Suprapubic skin (tissue), 4 donors: ENCODE measurements around the gene C19orf12. TPM values are rescaled to one million over a fixed set of nuclear protein-coding genes. Genes with fewer than 3 reads are reported as not detected.
"Not testable (repeated sequence)": the region's sequence is repeated elsewhere in the genome, so short reads cannot be mapped to it uniquely, and the experiment has no call there.

ENCODE experiments used
- DNase-seq, 2 donors: peaks; one replicate each; pipeline ENCODE4 v3.0.0-alpha.2; 2019; ENCODE audit warnings: low spot score in 2 of 2
- H3K27ac ChIP-seq: fragments of 200-600 bp; sonication (generic); one replicate; pipeline ENCODE4 v1.5.1; 2019
- H3K27me3 ChIP-seq: fragments of 200-600 bp; sonication (generic); one replicate; pipeline ENCODE4 v1.5.1; 2019
- H3K36me3 ChIP-seq: fragments of 200-600 bp; sonication (generic); one replicate; pipeline ENCODE4 v1.5.1; 2019
- H3K4me1 ChIP-seq: fragments of 200-600 bp; sonication (generic); one replicate; pipeline ENCODE4 v1.5.1; 2019
- H3K4me3 ChIP-seq: fragments of 200-600 bp; sonication (generic); one replicate; pipeline ENCODE4 v1.5.1; 2019; ENCODE audit warnings: mild to moderate bottlenecking
- H3K9me3 ChIP-seq: fragments of 200-600 bp; sonication (generic); one replicate; pipeline ENCODE4 v1.5.1; 2019
- EP300 ChIP-seq: sonication (generic); formaldehyde crosslinking; IDR thresholded peaks from one replicate; pipeline ENCODE4 v1.6.1; 2017; ENCODE audit warnings: antibody characterized with exemption
- POLR2A ChIP-seq, 2 donors: fragments of 450-650 bp; IDR thresholded peaks; one replicate each; pipeline ENCODE4 v1.6.1; 2017; ENCODE audit warnings: antibody characterized with exemption in 2 of 2, mild to moderate bottlenecking in 2 of 2, moderate library complexity in 2 of 2
- POLR2AphosphoS5 ChIP-seq, 3 donors: sonication (generic); formaldehyde crosslinking; IDR thresholded peaks; one replicate each; pipeline ENCODE4 v1.6.1; 2017; ENCODE audit warnings: antibody characterized with exemption in 3 of 3
- WGBS: methylation state at CpG from one replicate; pipeline ENCODE4 v1.1.5; 2018; 5-methylcytosine and 5-hydroxymethylcytosine counted together
- total RNA-seq, 4 donors: library from RNA; depleted of rRNA; stranded (reverse); fragments of >200 nt; gene quantifications; one replicate each; pipeline ENCODE4 v1.1.0, GENCODE V29; 2016
- TF ChIP-seq, protein P1 (sequence below), 2 donors: fragments of 200-600 bp in 1 of 2; fragments of 450-650 bp in 1 of 2; sonication (generic) in 1 of 2; IDR thresholded peaks; one replicate each; pipeline ENCODE4 v1.5.1; 2016 to 2019; ENCODE audit warnings: antibody characterized with exemption in 2 of 2, mild to moderate bottlenecking in 1 of 2, moderate library complexity in 1 of 2

Gene C19orf12
- total RNA-seq, 4 donors from 2014 or later, result 19.6 to 35.8 (median 27.3) TPM

GRCh38 chr19:29715701-29716581 is 880 bp upstream of the C19orf12 start:
- TF ChIP-seq POLR2AphosphoS5 (IDR thresholded peaks at IDR 0.05), result no peak
- TF ChIP-seq EP300, result no peak
- TF ChIP-seq POLR2A (IDR thresholded peaks at IDR 0.05), result no peak
- TF ChIP-seq, protein P1, sequence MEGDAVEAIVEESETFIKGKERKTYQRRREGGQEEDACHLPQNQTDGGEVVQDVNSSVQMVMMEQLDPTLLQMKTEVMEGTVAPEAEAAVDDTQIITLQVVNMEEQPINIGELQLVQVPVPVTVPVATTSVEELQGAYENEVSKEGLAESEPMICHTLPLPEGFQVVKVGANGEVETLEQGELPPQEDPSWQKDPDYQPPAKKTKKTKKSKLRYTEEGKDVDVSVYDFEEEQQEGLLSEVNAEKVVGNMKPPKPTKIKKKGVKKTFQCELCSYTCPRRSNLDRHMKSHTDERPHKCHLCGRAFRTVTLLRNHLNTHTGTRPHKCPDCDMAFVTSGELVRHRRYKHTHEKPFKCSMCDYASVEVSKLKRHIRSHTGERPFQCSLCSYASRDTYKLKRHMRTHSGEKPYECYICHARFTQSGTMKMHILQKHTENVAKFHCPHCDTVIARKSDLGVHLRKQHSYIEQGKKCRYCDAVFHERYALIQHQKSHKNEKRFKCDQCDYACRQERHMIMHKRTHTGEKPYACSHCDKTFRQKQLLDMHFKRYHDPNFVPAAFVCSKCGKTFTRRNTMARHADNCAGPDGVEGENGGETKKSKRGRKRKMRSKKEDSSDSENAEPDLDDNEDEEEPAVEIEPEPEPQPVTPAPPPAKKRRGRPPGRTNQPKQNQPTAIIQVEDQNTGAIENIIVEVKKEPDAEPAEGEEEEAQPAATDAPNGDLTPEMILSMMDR (IDR thresholded peaks at IDR 0.05), result no peak
- peak overlapping the region; percentile 98 for H3K4me3 ChIP-seq
- WGBS, result 26% methylated on average over 13 of the region's 13 CpGs
- H3K4me1 ChIP-seq, result peaks cover 31% of the 10 kb centered on the region
- peak in 1 of 2 donors; percentile 68 for DNase-seq
- no peaks in the 10 kb centered on the region for H3K27me3 ChIP-seq
- H3K27ac ChIP-seq, result peak overlapping the region; percentile 95
- no peaks in the 10 kb centered on the region for H3K9me3 ChIP-seq
- no peaks in the 10 kb centered on the region for H3K36me3 ChIP-seq

GRCh38 chr19:29714371-29714952 is 599 bp downstream of the C19orf12 start:
- H3K27me3 ChIP-seq, result no peaks in the 10 kb centered on the region
- H3K4me3 ChIP-seq, result peak overlapping the region; percentile 98
- H3K9me3 ChIP-seq, result no peaks in the 10 kb centered on the region
- H3K4me1 ChIP-seq, result peaks cover 31% of the 10 kb centered on the region
- no peak for DNase-seq
- H3K36me3 ChIP-seq, result no peaks in the 10 kb centered on the region
- H3K27ac ChIP-seq, result peak overlapping the region; percentile 95
- TF ChIP-seq, protein P1 (IDR thresholded peaks at IDR 0.05), result no peak
- TF ChIP-seq POLR2A (IDR thresholded peaks at IDR 0.05) (no peak), POLR2AphosphoS5 (IDR thresholded peaks at IDR 0.05) (no peak), EP300 (no peak)
- WGBS, result 23% methylated on average over 12 of the region's 15 CpGs

GRCh38 chr19:29712744-29713516 is 2.1 kb downstream of the C19orf12 start:
- Histone ChIP-seq H3K4me3 (no peak overlapping the region), H3K27me3 (no peaks in the 10 kb centered on the region), H3K36me3 (peaks cover 8% of the 10 kb centered on the region), H3K27ac (no peak overlapping the region), H3K9me3 (no peaks in the 10 kb centered on the region), H3K4me1 (peaks cover 39% of the 10 kb centered on the region)
- TF ChIP-seq, protein P1 (IDR thresholded peaks at IDR 0.05), result no peak
- TF ChIP-seq POLR2A (IDR thresholded peaks at IDR 0.05) (no peak), POLR2AphosphoS5 (IDR thresholded peaks at IDR 0.05) (no peak), EP300 (no peak)
- 83% methylated on average over 9 of the region's 9 CpGs for WGBS
- DNase-seq, result no peak

DNA sequence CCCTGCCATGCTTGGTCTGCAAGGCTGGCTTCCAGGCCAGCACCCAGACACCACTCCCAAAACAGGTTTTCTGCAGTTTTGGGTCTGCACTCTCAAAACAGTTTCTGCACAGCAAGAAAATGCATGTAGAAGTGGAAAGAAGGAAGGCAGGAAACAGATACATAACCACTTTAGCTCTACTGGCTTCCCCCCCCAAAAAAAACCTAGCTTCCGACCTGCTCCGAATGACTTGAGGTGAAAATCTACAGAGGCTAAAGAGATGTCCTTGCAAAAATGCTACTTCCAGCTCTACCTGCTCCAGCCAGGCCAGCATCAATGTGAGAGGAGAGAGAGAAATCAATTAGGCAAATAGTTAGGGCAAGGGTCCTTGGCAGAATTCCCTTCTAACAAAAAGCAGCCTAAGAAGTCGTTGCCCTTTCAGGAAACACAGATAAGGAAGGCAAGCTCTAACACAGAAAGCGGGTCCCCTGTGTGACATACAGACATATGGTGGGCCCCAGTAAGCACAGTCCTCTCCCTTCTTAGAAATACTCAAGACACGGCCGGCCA is 3.4 kb downstream of the C19orf12 start:
- TF ChIP-seq EP300, result no peak
- TF ChIP-seq, protein P1 (IDR thresholded peaks at IDR 0.05), result no peak
- TF ChIP-seq POLR2AphosphoS5 (IDR thresholded peaks at IDR 0.05), result no peak
- no peak for TF ChIP-seq POLR2A (IDR thresholded peaks at IDR 0.05)
- Histone ChIP-seq H3K4me3 (no peak overlapping the region), H3K27me3 (no peaks in the 10 kb centered on the region), H3K36me3 (peaks cover 19% of the 10 kb centered on the region), H3K27ac (no peak overlapping the region), H3K9me3 (no peaks in the 10 kb centered on the region), H3K4me1 (peaks cover 39% of the 10 kb centered on the region)
- no peak for DNase-seq
- whole genome bisulfite sequencing, result 83% methylated on average over 6 of the region's 6 CpGs

- 83% methylated on average over 2 of the region's 2 CpGs for WGBS
- H3K9me3 ChIP-seq, DNase-seq, H3K27ac ChIP-seq, H3K4me3 ChIP-seq, H3K27me3 ChIP-seq: not testable (repeated sequence)
- Histone ChIP-seq H3K36me3 (peaks cover 38% of the 10 kb centered on the region), H3K4me1 (peaks cover 26% of the 10 kb centered on the region)
Measured at GRCh38 chr19:29709440-29709798, 5.6 kb downstream of the C19orf12 start.
